NCI-H1092 treated with DMSO at 0.1 percent for 48 hours (cell line): ENCODE measurements around the gene CHMP6.

Experiments
- DNase-seq: peaks from one replicate; lab custom pipeline; 2025; lab: John Stamatoyannopoulos, UW

The CHMP6 gene

DNA sequence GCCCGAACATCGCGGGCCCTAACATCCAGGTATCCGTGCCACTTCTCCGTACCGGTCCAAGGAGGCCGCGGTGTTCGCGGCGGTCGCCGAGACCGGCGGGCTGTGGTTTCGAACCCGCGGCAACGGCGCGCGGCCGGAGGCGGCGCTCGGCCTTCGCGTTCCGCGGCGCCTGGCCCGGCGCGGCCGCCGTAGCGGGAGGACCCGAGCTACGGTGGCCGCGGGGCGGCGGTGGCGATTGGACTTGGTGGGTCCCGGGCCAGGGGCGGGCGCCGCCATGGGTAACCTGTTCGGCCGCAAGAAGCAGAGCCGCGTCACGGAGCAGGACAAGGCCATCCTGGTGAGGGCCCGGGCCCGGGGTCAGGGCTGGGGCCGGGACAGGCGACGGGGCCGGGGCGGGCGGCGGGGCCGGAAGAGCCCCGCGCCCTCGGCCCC, at the start of gene CHMP6:
Gene CHMP6, plus strand, starts transcription at position 197 of the 432 bp plus-strand sequence. Its CDS starts 78 bp downstream, at position 275.
- peak; percentile 58 for DNase-seq

DNA sequence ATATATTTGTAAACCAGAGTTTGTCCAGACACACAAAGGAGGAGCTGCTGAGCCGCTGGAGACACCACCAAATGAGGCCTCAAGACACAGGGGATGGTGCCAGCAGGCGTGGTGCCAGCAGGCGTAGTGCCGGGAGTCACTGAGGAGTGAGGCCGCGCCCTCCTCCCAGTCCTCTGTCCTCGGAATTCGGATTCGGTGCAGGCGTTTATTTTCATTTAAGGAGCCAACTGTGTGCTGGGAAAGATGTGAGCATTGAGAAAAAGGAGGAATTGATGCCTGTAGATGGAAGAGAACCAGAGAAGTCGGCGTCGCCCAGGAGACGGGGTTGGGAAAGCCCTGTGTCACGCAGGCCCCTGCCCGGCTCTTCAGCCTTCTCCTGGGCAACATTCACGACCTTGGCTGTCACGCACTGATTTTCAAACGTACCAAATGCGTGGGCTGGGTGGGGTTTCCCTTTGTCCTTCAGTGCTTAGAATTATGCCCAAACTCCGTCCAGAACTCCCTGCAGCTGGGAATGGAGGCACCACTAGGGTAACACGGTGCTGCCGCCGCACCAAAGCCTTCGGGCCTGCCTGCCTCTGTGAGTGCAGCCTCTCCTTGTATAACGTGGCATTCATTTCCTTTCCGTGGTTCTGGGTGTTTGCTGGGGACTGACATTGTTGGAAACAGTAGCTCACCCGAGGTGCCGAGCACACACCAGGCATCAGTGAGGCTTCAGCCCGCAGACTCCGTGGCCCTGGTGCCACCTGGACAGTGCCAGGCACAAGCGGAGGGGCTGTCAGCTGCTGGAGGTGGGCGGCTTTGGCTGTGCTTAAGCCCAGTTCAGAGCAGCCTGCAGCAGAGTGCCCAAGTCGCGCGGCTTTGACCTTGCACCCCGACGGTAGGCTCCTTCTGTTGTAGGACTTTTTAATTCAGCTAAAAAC, 49.0 kb upstream of the CHMP6 start:
- no peak for DNase-seq

DNA sequence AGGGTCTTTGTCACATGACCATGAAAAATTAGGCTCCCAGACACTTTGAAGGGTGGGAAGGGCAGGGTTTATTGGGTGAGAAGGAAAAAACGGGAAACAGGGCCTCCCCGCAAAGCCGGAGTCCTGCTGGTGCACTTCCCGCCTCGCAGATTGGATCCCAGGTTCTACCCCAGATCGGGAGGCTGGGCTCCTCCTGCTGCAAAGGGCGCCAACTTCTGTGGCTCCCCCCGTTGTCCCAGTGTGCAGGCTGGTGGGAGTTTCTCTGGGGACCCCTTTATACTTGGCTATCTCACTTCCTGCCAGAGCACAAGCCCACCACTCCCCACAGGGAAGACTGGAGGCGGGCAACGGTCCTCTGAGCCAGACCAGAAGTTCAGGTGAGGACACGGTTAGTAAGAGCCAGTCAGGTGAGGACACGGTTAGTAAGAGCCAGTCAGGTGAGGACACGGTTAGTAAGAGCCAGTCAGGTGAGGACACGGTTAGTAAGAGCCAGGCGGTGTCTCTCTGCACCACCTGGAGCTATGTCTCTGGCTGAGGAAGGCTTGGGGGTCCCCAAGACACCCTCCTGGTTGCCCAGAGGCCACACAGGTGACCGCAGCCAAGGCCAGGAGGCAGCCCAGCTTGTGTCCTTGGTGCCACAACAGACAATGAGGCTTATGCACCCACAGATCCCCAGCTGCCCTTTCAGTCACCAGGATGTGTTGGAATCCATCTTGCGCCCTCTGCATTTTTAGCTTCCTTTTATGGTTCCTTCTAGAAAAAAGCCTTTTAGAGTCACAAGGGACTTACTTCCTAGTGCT, 48.1 kb upstream of the CHMP6 start:
- no peak for DNase-seq

DNA sequence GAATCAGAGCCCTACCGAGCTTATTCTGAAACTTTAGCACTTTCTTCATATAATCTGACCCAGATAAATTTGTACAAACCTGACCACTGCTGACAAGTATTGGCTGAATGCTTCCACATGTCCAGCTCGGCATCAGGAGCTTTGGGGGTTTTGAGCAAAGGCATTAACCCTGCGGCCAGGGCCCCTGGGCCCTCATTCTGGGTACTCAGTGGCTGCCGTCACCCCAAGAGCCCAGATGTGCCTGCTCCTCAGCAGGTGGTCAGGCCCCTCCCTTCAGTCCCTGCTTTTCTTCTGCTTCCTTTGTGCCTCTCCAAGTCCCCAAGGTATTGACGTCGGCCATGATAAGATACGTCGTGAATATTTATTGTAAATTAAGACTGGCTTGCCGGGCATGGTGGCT, 47.3 kb upstream of the CHMP6 start:
- no peak for DNase-seq

DNA sequence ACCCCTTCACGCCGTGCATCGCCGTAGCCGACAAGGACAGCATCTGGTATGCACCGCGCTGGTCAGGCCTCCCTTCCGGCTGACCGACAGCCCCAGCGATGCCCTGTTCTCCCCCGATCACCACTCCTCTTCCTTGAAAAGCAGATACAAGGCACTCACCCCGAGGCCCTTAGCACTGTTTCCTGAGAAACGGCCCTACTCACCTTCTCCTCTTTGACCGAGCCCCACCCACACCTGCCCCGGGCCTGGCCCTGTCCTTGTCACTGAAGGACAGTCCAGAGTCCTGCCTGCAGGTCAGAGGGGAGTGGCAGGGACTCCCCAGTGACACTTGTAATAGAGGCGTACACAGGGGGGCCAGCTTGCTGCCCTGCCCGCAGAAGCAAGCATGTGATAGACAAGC, 45.9 kb upstream of the CHMP6 start:
- no peak for DNase-seq

DNA sequence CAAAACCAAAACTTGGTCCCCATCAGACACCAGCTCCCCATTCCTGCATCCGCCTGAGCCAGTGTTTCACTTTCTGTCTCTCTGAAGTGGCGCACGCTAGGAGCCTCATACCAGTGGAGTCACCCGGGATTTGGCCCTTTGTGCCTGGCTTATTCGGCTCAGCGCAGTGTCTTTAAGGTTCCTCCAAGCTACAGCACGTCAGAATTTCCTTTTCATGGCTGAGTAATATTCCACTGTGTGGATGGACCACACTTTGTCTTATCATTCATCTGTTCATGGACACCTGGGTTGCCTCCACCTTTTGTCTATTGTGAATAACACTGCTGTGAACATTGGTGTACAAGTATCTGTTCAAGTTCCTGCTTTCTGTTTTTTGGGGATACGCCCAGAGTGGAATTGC, 45.2 kb upstream of the CHMP6 start:
- no peak for DNase-seq

DNA sequence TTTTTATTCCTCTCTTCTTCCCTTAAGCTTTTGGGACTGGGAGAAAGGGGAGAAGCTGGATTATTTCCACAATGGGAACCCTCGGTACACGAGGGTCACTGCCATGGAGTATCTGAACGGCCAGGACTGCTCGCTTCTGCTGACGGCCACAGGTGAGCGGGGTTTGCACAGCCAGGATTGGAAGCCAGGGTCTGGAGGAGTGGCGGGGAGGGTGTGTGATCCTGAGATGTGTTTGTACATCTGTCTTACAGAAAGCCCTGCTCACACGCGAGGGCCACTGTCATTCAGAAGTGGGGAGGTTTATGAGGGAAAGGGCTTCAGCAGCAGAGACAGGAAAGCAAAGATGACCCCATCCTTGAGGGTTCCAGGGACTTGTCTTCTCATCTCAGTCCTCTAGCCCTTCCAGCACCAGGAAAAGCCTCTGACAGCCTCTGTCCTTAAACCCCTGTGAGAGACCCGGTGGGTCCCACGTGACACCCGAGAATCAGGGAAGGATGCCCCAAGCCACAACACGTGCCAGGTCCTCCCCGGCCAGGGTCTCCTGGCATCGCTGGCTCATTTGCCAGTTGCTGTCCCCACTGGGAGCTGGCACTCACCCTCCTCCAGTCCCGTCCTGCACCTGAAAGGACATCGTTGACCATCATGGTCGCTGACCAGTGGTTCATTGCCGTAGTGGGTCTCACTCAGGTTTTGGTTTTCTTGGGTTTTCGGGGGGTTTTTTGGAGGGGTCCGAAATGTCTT, 44.3 kb upstream of the CHMP6 start:
- no peak for DNase-seq

DNA sequence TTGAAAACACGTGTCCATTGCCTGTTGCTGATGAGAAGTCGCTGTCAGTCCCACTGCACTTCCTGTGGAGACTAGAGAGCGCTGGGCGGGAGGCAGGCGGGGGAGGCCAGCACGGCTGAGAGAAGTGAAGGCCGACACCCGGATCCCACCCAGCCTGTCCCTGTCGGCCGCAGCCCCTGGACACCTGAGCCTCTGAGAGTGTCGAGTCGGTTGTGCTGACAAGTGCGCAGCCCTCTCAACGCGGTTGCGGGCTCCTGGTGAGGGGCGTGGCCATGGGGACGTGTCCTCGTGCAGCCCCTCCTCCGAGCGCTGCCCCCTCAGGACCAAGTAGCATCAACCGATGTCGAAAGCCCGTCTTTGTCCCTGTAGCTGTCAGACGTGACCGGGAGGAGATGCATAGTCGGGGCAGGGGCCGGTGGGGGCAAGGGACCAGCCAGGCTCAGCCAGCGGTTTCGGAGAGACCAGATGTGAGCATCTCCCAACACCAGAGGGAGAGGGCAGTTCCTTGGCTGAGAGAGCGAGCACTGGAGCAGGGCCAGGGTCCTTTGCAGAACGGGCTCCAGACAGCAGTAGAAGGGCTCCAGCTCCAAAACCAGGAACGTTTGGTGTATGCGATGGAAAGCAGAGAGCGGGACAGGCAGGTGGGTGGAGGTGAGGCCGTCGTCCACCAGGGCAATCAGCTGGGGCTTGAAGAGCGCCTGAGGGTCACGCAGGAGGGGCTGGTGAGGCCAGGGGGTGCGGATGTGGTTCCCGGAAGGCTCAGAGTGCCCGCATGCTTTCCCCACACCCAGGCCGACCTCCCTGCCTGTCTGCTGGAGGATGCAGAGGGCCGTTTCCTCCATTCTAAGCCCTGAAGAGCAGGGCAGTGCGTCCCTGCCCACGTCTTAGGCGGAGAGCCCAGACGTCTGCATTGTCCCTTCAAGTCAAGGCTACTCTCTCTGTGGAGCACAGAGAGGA, 43.3 kb upstream of the CHMP6 start:
- no peak for DNase-seq

DNA sequence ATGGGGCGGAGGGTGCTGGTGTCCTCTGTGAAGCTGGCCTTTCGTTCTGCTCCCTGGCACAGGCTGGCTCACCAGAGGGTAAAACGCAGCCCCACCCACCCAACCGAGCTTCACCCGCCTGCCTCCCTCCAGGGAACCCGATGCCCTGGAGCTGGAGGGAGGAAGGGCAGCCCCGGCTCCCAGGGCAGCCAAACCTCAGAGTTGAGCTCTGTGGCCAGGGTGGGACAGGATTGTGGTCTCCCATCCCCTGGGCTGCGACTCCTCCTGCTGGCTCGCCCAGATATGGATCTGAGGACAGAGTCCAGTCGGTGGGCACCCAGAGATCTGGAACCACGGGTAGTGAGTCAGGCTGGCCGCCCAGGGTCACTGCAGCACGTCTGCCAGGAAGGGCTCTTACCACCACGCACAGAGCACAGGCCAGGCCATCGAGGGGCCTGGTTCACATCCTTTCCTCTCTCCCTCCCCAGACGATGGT, 42.6 kb upstream of the CHMP6 start:
- DNase-seq: no peak

DNA sequence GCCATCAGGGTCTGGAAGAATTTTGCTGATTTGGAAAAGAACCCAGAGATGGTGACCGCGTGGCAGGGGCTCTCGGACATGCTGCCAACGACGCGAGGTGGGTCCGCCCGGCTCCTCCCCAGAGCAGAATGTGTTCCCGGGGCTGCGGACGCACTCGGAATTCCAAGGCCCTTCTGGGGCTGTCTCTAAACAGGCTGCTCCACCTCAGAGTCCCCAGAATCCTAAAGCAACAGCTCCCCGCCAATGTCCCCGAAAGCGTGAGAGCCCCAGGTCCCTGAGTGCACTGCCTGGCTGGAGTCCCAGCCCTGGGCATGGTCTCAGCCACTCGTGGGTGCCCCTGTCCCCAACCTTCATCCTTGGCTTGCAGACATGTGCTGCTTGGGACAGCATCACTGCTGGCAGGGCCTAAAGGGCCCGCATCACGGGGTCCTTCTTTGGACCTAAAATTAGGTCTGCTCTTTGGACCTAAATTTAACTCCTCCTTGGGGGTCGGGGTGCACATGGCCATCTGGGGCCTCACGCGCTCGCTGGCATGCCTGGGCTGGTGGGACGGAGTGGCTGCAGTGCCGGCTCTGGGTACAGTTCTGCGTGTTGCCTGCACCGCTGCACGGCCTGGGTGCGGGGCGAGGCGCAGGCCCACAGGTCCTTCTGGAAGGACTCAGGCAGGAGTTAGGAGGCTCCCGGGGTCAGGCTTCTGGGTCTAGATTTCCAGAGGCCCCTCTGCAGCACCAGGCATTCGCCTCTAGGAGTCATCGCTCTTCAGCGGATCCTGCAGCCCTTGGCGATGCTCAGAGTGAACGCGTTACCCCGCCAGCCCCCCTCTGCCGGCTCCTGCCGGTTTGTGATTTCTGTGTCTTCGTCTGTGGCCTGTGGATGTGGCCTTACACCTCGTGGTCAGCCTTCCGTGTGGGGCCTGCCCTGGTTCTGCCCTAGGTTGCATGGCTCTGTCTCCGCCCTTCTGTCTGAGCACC, 41.9 kb upstream of the CHMP6 start:
- no peak for DNase-seq

DNA sequence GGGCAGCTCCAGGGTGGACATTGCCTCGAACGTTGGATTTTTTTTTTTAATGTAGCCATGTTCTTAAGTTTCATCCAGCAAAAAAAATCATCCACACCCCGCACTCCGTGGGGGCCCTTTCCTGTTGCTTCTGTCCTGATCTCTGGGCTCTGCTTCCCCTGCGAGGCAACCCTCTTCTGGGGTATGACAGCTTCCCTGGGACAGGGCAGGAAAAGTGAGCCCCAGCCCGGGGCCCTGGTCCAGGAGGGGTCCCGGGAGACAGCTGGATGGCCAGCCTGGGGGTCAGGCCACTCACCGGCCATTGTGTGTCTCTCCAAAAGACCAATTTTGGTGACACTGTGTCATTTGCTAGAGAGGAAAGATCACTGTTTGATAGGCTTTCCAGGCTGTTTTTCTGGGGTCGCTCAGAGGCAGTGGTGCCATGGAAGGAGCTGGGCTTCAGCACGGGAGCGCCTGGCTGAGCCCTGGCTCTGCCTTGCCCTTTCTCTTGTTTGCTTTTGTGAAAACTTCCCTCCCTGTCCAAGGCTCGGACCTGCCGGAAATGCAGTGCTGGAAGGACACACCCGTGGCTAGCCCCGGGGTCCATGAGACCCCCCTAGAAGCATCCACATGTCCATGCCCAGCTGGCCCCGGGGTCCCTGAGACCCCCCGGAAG, 41.0 kb upstream of the CHMP6 start:
- DNase-seq: no peak

DNA sequence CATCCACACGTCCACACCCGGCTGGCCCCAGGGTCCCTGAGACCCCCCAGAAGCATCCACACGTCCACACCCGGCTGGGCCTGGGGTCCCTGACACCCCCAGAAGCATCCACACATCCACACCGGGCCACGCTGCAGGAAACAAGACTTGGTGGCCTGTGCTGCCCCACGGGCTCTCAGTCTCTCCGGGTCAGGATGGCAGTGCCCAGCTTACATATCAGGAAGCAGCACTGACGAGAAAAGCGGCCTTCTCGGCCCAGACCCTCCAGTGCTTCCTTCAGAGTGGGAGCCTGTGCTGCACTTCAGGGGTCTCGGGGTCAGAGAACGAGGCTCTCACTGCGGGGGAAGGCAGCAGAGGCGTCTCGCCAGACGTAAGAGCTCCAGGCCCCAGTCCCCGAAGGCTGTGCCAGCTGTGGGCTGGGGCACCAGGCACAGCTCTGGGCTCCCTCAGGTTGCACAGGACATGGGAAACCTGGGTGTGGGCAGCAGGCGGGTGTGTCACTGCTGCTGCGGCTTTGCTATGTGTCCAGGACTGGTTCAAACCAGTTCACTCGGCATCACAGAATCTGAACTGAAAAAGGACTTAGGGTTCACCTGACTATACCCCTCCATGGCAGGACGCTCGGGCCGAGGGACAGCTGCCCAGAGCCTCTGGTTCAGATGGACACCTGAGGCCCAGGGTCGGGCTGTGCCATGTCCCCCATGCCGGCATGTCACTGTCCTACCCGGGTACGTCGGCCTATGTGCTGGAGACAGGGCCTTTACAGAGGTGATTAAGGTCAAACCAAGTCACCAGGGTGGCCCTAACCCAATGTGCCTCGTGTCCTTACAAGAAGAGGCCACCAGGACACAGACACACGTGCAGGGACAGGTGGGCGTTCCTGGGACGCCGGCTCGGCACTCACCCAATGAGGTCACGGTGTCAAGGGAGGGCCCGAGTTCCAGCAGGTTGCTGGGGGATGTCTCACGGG, 40.2 kb upstream of the CHMP6 start:
- no peak for DNase-seq

DNA sequence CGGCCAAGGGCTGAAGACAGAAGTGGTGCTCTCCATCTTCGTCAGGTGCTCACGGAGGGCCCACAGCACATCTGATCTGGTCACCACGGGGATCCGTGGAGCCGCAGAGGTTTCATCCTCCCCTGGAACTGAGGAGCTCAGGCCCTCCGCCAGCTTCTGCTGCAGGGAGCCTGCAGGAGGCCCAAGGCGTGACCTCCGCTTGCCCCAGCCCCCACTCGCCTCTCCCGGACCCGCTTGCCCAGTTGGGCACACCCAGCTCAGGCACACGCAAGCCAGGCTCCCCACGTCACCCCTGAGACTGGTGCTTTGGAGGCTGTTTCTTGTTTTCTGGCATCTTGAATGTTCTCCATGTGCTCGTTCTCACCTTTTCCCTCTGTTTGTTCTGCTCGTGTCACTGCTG, 39.4 kb upstream of the CHMP6 start:
- DNase-seq: no peak

DNA sequence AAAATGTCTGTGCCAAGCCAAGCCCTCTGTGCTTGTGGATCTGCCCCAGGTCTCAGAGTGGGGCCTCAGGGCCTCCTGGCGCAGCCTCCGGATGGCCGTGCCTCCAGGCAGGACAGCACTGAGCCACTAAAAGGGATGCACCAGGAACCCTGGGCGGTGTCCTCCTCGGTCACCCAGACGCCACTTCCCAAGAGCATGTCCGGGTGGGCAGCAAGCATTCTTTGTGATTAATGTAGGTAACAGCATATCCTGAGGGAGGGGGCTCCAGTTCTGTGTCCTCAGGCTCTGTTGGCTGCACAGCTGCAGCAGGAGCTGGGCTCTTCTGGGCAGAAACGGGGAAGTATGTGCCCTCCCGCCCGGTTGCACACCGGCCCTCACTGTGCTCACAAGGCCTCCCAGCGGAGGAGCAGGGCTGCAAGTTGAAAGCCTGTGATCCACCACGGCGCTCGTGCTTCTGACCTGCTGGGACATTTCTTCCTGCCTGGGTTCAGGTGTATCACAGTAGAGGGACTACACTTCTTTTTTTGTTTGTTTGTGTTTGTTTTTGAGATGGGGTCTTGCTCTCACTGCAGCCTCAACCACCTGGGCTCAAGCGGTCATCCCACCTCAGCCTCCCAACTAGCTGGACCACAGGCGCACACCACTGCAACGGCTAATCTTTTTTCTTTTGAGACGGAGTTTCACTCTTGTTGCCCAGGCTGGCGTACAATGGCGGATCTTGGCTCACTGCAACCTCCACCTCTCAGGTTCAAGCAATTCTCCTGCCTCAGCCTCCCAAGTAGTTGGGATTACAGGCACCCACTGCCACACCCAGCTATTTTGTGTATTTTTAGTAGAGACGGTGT, 37.9 kb upstream of the CHMP6 start:
- DNase-seq: no peak

DNA sequence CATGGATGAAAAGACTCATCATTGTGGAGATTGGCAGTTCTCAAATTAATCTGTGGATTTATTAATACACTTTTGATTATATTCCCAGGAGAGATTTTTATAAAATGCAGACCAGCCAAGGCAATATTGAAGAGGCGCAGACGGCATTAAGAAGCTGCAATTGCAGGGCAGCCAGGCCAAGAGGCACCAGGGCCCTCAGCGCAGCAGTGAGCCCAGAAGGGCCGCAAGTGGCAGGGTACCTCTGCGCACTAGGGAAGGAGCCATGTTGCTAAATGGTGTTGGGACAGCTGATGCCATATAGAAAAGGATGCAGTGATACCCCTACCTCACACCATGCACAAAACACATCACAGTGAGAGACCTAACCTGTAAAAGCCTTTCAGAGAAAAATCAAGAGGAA, 36.6 kb upstream of the CHMP6 start:
- no peak for DNase-seq

DNA sequence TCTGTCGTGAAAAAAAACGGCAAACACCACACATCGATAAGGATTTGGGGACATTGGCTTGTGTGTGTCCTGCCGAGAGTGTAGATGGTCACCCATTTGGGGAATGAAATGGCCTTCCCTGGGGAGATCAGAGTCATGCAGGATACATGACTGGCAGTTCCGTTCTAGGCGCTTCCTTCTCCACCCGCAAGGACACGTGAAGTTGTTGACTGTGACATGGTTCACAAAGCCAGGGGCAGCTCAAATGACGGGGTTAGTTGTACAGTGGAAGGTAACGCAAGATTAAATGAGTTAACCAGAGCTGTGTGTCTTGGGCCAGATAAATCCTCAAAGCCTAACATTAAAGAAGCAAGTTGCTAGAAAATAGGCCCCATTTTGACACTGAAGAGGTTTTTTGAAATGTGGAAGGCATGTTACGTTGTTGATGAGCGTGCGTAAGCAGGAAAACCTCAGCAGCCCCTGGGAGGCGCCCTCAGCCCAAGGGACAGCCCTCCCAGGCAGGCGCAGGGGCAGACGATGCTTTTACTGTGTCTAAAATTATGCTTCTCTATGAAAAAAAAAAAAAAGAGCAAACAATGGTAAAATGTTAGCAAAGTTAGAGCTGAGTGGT, 35.9 kb upstream of the CHMP6 start:
- no peak for DNase-seq
